HCT116 (cell line): Measurements from ENCODE around the gene RUFY1.

Source experiments
- EGR1 ChIP-seq: IDR thresholded peaks from 2 replicates; pipeline ENCODE4 v1.6.1; 2012; ENCODE audit warnings: low read depth
- JUND ChIP-seq: IDR thresholded peaks from 2 replicates; pipeline ENCODE4 v1.6.1; 2012
- RAD21 ChIP-seq: IDR thresholded peaks from 2 replicates; pipeline ENCODE4 v1.6.1; 2012; ENCODE audit warnings: low read depth, mild to moderate bottlenecking
- SRF ChIP-seq: IDR thresholded peaks from 2 replicates; pipeline ENCODE4 v1.6.1; 2012; ENCODE audit warnings: low read depth
- TF ChIP-seq, protein P1 (sequence below), 3 experiments: fragments of 200-600 bp in 1 of 3; sonication (generic) in 1 of 3; IDR thresholded peaks in 2 of 3; conservative IDR thresholded peaks in 1 of 3; 2 replicates each; pipeline ENCODE4 v1.5.1; 2012 to 2017; ENCODE audit warnings: low read depth in 2 of 3, low read length in 2 of 3, antibody characterized with exemption in 1 of 3, borderline replicate concordance in 1 of 3, control low read depth in 1 of 3, mild to moderate bottlenecking in 1 of 3, mixed read lengths in 1 of 3, mixed run types in 1 of 3, moderate library complexity in 1 of 3; ENCODE audit not compliant: insufficient read depth in 1 of 3

DNA sequence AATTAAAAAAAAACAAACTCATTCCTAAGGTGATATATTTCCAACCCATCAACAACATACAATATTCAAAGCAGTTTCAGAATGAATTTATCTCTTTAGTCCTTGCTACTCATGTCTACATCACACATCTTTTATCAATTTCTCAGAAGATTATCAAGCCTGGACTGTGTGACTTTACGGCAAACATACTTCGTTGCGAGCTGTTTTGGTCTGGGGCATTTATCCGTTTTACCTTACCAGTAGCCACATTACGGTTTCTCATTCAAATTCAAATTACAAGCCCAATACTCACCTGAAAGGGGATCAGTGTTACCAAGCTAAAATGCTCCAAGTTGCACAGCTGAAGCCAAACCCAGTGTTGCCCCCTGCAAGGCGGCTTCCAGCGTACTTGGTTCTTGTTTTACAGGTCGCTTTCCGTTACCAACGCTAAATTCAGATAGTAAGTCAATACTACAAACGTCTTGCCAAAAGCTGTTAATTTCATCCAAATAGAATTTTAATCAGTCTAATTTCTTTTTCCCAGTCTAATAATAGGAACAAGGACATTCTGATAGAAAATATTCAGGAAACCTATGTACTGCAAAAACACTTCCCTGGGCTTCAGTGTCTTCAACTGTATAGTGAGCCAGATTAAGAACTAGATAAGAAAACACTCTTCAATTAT lies 71.3 kb downstream of the RUFY1 start:
- TF ChIP-seq RAD21 (no peak), SRF (no peak), EGR1 (no peak), JUND (no peak)
- TF ChIP-seq, protein P1, sequence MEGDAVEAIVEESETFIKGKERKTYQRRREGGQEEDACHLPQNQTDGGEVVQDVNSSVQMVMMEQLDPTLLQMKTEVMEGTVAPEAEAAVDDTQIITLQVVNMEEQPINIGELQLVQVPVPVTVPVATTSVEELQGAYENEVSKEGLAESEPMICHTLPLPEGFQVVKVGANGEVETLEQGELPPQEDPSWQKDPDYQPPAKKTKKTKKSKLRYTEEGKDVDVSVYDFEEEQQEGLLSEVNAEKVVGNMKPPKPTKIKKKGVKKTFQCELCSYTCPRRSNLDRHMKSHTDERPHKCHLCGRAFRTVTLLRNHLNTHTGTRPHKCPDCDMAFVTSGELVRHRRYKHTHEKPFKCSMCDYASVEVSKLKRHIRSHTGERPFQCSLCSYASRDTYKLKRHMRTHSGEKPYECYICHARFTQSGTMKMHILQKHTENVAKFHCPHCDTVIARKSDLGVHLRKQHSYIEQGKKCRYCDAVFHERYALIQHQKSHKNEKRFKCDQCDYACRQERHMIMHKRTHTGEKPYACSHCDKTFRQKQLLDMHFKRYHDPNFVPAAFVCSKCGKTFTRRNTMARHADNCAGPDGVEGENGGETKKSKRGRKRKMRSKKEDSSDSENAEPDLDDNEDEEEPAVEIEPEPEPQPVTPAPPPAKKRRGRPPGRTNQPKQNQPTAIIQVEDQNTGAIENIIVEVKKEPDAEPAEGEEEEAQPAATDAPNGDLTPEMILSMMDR (IDR thresholded peaks at IDR 0.05 in 2 of 3, conservative IDR thresholded peaks at IDR 0.05 in 1 of 3; ENCODE audit: borderline replicate concordance in 1 of 3, insufficient read depth in 1 of 3, low read depth in 2 of 3, low read length in 2 of 3) = no peak
